Measurements from ENCODE around the gene SPTLC3. TPM values are rescaled to one million over a fixed set of nuclear protein-coding genes. Genes with fewer than 3 reads are reported as not detected.

The SPTLC3 gene
- total and polyA plus RNA-seq, 2 donors (not counting 1 experiment from before 2014, with no cell fraction given): not detected

- no peaks in the 10 kb centered on the region for H3K9me3 ChIP-seq (ENCODE audit: control extremely low read depth in 1 of 3, control insufficient read depth in 2 of 3, insufficient read depth in 1 of 3, low read length in 2 of 3)
- intact Hi-C loops (cut with micrococcal nuclease): no loop called here
- H3K36me3 ChIP-seq (replicated peaks in 1 of 2; ENCODE audit: control extremely low read depth in 1 of 2, control insufficient read depth in 1 of 2, extremely low read depth in 1 of 2, insufficient read depth in 2 of 2, low read length in 1 of 2): no peaks in the 10 kb centered on the region
- H3K27me3 Mint-ChIP-seq: no peaks in the 10 kb centered on the region
- no peak overlapping the region for H3K4me3 Mint-ChIP-seq
- no peaks in the 10 kb centered on the region for H3K4me1 ChIP-seq (ENCODE audit: control insufficient read depth in 2 of 2, insufficient read depth in 2 of 2, low read length in 2 of 2)
- H3K79me2 ChIP-seq (ENCODE audit: control insufficient read depth, insufficient read depth, low read length): no peaks in the 10 kb centered on the region
- H3K9me3 Mint-ChIP-seq (ENCODE audit: insufficient read depth): no peaks in the 10 kb centered on the region
- no peak overlapping the region for H3K4me2 ChIP-seq (replicated peaks; ENCODE audit: low read depth, low read length, poor library complexity, severe bottlenecking)
- no peak overlapping the region for H3K27ac Mint-ChIP-seq
- no peak for ATAC-seq (ENCODE audit: low read depth)
- ChIA-PET POLR2A (no interaction called here), CTCF (no interaction called here)
- no peaks in the 10 kb centered on the region for H3K27me3 ChIP-seq (replicated peaks in 1 of 4; ENCODE audit: control extremely low read depth in 1 of 4, control insufficient read depth in 3 of 4, insufficient read depth in 4 of 4, low read length in 3 of 4)
- no peak overlapping the region for H3K9ac ChIP-seq (ENCODE audit: low read length)
- H3K4me3 ChIP-seq (ENCODE audit: control extremely low read depth in 1 of 5, extremely low read depth in 1 of 5, insufficient read depth in 1 of 5, low read depth in 2 of 5, low read length in 4 of 5): no peak overlapping the region
- H4K20me1 ChIP-seq (ENCODE audit: control insufficient read depth, insufficient read depth, low read length, poor library complexity, severe bottlenecking): no peaks in the 10 kb centered on the region
- no peak for DNase-seq
- H3K27ac ChIP-seq (ENCODE audit: low read length in 2 of 2): no peak overlapping the region
- H2AFZ ChIP-seq (ENCODE audit: insufficient read depth, low read depth, low read length, poor library complexity, severe bottlenecking): no peak overlapping the region
- no peak for TF ChIP-seq EZH2 (IDR thresholded peaks at IDR 0.05; ENCODE audit: borderline replicate concordance, insufficient read depth, low read depth, low read length, poor library complexity, severe bottlenecking)
- TF ChIP-seq CTCF (IDR thresholded peaks at IDR 0.05): no peak
- H3K4me1 Mint-ChIP-seq: no peaks in the 10 kb centered on the region
- WGBS (ENCODE audit: insufficient coverage): no CpG with 5 or more reads among the region's 1 CpG
Measured at GRCh38 chr20:13081877-13082276, 73.1 kb downstream of the SPTLC3 start.

GRCh38 chr20:13082378-13082777, 73.6 kb downstream of the SPTLC3 start:
- ChIA-PET POLR2A (no interaction called here), CTCF (no interaction called here)
- no peaks in the 10 kb centered on the region for H3K27me3 Mint-ChIP-seq
- intact Hi-C loops (cut with micrococcal nuclease): no loop called here
- H3K9me3 Mint-ChIP-seq (ENCODE audit: insufficient read depth): no peaks in the 10 kb centered on the region
- Histone ChIP-seq H4K20me1 (ENCODE audit: control insufficient read depth, insufficient read depth, low read length, poor library complexity, severe bottlenecking) (no peaks in the 10 kb centered on the region), H3K79me2 (ENCODE audit: control insufficient read depth, insufficient read depth, low read length) (no peaks in the 10 kb centered on the region), H3K4me2 (replicated peaks; ENCODE audit: low read depth, low read length, poor library complexity, severe bottlenecking) (no peak overlapping the region), H3K27ac (ENCODE audit: low read length in 2 of 2) (no peak overlapping the region), H3K4me1 (ENCODE audit: control insufficient read depth in 2 of 2, insufficient read depth in 2 of 2, low read length in 2 of 2) (no peaks in the 10 kb centered on the region), H3K4me3 (ENCODE audit: control extremely low read depth in 1 of 5, extremely low read depth in 1 of 5, insufficient read depth in 1 of 5, low read depth in 2 of 5, low read length in 4 of 5) (no peak overlapping the region), H3K9ac (ENCODE audit: low read length) (no peak overlapping the region), H2AFZ (ENCODE audit: insufficient read depth, low read depth, low read length, poor library complexity, severe bottlenecking) (no peak overlapping the region), H3K27me3 (replicated peaks in 1 of 4; ENCODE audit: control extremely low read depth in 1 of 4, control insufficient read depth in 3 of 4, insufficient read depth in 4 of 4, low read length in 3 of 4) (no peaks in the 10 kb centered on the region), H3K36me3 (replicated peaks in 1 of 2; ENCODE audit: control extremely low read depth in 1 of 2, control insufficient read depth in 1 of 2, extremely low read depth in 1 of 2, insufficient read depth in 2 of 2, low read length in 1 of 2) (no peaks in the 10 kb centered on the region), H3K9me3 (ENCODE audit: control extremely low read depth in 1 of 3, control insufficient read depth in 2 of 3, insufficient read depth in 1 of 3, low read length in 2 of 3) (no peaks in the 10 kb centered on the region)
- DNase-seq: no peak
- H3K4me3 Mint-ChIP-seq: no peak overlapping the region
- no peak for ATAC-seq (ENCODE audit: low read depth)
- no peaks in the 10 kb centered on the region for H3K4me1 Mint-ChIP-seq
- TF ChIP-seq CTCF (IDR thresholded peaks at IDR 0.05) (no peak), EZH2 (IDR thresholded peaks at IDR 0.05; ENCODE audit: borderline replicate concordance, insufficient read depth, low read depth, low read length, poor library complexity, severe bottlenecking) (no peak)
- no peak overlapping the region for H3K27ac Mint-ChIP-seq
